BE2C (cell line): ENCODE results near the gene ADCY5.

Experiments used
- DNase-seq: peaks from one replicate; pipeline ENCODE4 v3.0.0-alpha.2; 2020
- H3K27me3 ChIP-seq: fragments of 250-450 bp; sonication (Bioruptor Pico); 2 replicates; pipeline ENCODE4 v1.5.1; 2020; ENCODE audit warnings: mild to moderate bottlenecking
- H3K36me3 ChIP-seq: fragments of 250-450 bp; sonication (Bioruptor Pico); 2 replicates; pipeline ENCODE4 v1.5.1; 2020; ENCODE audit warnings: mild to moderate bottlenecking
- H3K4me1 ChIP-seq: fragments of 250-450 bp; sonication (Bioruptor Pico); 2 replicates; pipeline ENCODE4 v1.5.1; 2020
- H3K4me3 ChIP-seq: 2 replicates; pipeline ENCODE4 v1.5.1; 2011; ENCODE audit warnings: low read depth, low read length
- H3K9me3 ChIP-seq: fragments of 250-450 bp; sonication (Bioruptor Pico); 2 replicates; pipeline ENCODE4 v1.5.1; 2020
- TF ChIP-seq, protein P1 (sequence below): IDR thresholded peaks from 2 replicates; pipeline ENCODE4 v1.5.1; 2012; ENCODE audit warnings: mild to moderate bottlenecking, low read depth, low read length

ADCY5 gene

DNA sequence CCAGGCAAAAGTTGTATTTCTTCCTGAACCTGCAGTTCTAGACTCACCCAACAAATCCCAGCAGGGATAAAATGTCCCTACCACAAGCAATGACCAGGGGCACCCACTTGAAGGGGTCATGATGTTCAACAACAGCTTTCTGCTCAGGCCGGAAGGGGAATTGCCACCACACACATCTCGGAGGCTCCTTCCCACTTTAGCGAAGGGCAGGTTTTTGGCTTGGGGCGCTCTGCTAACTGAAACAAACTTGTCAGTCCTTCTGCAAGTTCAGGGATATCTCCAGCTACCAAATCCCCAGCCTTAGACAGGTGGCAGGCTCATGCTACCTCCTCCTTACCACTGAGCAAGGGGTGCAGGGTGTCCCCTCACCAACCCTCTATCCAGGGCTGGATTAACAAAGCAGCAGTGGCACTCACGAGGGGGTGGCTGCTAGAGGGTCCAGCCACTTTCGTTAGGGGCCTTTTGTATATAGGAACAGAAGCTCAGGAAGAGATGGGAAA is 2.2 kb downstream of the ADCY5 start:
- Histone ChIP-seq H3K9me3 (no peaks in the 10 kb centered on the region), H3K4me1 (no peaks in the 10 kb centered on the region), H3K4me3 (no peak overlapping the region), H3K36me3 (no peaks in the 10 kb centered on the region), H3K27me3 (peaks cover 20% of the 10 kb centered on the region)
- no peak for DNase-seq
- TF ChIP-seq, protein P1, sequence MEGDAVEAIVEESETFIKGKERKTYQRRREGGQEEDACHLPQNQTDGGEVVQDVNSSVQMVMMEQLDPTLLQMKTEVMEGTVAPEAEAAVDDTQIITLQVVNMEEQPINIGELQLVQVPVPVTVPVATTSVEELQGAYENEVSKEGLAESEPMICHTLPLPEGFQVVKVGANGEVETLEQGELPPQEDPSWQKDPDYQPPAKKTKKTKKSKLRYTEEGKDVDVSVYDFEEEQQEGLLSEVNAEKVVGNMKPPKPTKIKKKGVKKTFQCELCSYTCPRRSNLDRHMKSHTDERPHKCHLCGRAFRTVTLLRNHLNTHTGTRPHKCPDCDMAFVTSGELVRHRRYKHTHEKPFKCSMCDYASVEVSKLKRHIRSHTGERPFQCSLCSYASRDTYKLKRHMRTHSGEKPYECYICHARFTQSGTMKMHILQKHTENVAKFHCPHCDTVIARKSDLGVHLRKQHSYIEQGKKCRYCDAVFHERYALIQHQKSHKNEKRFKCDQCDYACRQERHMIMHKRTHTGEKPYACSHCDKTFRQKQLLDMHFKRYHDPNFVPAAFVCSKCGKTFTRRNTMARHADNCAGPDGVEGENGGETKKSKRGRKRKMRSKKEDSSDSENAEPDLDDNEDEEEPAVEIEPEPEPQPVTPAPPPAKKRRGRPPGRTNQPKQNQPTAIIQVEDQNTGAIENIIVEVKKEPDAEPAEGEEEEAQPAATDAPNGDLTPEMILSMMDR: no peak

DNA sequence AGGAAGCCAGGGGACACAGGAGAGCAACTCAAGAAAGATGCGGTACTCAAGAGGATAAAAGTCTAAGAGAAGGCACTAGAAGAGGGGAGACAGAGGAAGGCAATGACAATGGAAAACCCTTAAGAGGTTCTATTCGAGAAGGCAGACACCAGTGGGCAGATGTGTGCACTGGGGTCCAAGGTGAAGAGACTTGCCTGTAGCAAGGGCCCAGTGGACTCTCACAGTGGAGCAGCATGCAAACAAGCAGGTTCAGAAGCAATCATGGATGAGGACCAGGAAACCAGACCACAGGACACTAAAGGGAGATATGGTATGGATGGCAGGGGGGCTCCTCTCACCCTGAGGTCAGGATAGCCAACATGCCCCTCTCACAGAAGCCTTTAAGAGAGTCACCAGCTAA is 2.7 kb downstream of the ADCY5 start:
- no peak for DNase-seq
- TF ChIP-seq, protein P1: no peak
- Histone ChIP-seq H3K4me3 (no peak overlapping the region), H3K4me1 (no peaks in the 10 kb centered on the region), H3K9me3 (no peaks in the 10 kb centered on the region), H3K36me3 (no peaks in the 10 kb centered on the region), H3K27me3 (peaks cover 20% of the 10 kb centered on the region)

DNA sequence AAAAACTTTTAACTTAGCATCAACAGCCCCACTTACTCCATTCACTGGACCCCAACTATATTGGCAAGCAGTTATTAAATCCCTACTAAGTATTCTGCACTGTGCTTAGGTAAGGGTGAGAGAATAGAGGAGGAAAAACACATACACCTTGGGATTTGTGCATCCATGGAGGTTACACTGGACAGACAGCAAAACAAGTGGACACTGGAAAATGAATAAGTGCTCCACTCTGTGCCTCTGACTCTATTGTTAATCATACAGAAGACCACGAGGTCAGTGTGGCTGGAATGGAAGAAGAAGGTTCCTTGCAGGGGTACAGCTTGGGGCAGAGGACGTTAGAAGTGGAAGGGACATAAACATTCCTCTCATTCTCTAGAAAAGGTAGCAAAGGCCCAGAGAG is 3.2 kb downstream of the ADCY5 start:
- Histone ChIP-seq H3K27me3 (peaks cover 19% of the 10 kb centered on the region), H3K9me3 (no peaks in the 10 kb centered on the region), H3K4me3 (no peak overlapping the region), H3K36me3 (no peaks in the 10 kb centered on the region), H3K4me1 (no peaks in the 10 kb centered on the region)
- TF ChIP-seq, protein P1: no peak
- DNase-seq: no peak

DNA sequence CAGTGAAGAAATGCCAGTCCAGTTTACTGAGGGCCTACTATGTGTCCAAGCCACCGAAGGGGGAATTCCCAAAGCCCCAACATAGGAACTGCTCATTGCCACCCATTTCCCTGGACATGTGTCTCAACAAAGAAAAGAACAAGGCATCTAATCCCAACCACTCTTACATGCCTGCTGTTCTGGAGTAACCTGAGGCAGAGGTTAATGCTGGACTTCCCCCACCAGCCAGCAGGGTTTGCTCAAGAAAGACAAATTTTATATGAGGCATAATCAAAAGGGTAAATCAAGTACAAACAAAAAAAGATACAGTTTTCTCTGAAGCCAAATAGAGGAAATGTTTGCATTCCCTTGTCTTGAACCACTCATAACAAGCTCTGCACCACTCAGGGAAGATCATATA is 4.1 kb downstream of the ADCY5 start:
- no peaks in the 10 kb centered on the region for H3K36me3 ChIP-seq
- H3K9me3 ChIP-seq: no peaks in the 10 kb centered on the region
- no peak overlapping the region for H3K4me3 ChIP-seq
- no peaks in the 10 kb centered on the region for H3K4me1 ChIP-seq
- peaks cover 13% of the 10 kb centered on the region for H3K27me3 ChIP-seq
- TF ChIP-seq, protein P1: 0 out of 2 replicates have a peak, but pooled peaks have one; percentile 3
- DNase-seq: no peak

DNA sequence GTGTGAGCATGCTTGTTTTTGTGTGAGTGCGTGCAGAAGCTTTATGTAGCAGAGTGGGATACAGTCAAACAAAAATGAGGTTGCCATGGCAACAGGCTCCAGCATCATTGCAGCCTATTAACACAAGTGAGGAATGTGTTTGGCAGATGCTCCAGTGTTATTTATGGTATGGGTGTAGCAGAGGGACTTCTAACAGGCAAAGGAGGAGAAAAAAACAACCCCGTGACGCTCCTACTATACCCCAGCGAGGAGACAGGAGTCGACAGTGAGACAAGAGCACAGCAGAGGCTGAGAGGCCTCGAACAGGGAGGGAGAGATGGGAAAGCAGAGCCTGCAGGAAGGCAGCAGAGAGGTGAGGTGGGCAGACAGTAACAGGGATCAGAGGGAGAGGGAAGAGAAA is 4.9 kb downstream of the ADCY5 start:
- DNase-seq: no peak
- Histone ChIP-seq H3K36me3 (no peaks in the 10 kb centered on the region), H3K9me3 (no peaks in the 10 kb centered on the region), H3K4me1 (no peaks in the 10 kb centered on the region), H3K4me3 (no peak overlapping the region), H3K27me3 (peaks cover 13% of the 10 kb centered on the region)
- TF ChIP-seq, protein P1: no peak

DNA sequence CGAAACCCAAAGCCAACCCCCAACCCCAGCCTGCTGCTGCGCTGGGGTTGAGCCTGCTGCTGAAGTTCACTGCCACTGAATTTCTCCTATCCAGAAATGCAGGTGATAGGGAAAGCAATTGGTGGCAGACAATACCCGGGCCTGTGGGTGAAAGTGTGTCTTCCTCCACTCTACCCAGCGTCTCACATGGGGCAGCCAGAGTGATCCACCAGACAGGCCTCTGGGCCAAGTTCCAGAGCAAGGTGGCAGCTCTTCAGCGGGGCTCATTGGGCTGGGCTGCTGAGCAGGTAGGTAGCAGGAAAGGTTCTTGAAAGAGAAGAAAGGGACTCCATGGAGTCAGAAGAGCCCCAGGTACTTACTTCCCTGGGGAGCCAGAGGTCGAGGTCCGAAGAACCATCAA is 6.0 kb downstream of the ADCY5 start:
- Histone ChIP-seq H3K4me3 (no peak overlapping the region), H3K27me3 (peaks cover 6% of the 10 kb centered on the region; the same call in 1 of the 2 replicates), H3K9me3 (no peaks in the 10 kb centered on the region), H3K36me3 (no peaks in the 10 kb centered on the region), H3K4me1 (no peaks in the 10 kb centered on the region)
- no peak for DNase-seq
- TF ChIP-seq, protein P1: no peak
